Measurements from ENCODE around the gene MAML3.

The MAML3 gene

DNA sequence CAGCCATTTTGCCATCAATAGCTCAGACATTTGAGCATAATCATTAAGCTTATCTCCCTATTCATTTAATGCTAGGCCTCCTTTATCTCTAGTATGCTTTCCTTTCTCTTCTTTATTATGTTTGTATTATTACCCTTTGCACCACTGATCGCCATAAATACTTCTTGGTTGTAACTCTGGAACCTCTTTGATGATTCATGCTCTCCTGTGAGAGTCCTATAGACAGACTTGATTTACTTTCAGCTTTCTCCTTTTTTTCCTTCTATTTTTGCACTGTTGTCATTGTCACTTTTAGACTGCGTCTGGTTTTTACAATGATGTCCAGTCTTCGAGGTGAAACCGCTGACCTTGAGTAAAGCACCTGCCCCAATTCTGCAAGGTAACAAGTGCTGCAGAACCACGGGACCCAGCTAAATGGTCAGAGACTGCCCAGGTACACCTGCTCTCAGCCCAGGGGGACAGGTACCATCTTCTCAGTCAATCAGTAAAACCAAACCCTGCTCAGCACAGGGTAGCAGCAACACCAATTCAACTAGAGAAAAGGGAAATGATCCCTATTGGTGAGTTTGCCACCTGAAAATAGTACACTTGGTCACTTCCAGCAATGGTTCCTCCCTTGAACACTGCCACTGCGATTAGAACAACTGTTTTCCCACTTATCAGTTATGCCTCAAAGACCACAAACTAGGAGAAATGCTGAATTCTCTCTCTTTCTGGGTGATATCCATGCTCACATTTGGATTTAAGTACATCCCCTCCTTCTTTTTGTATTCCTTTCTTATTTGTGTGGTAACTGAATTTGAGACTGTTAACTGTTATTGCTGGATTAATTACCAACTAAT is 125.1 kb downstream of the MAML3 start:
- no peak for TF ChIP-seq CTCF (IDR thresholded peaks at IDR 0.05; ENCODE audit: insufficient read depth, missing control alignments)
- DNase-seq (ENCODE audit: insufficient read length, low spot score) (no peak), FAIRE-seq (no peak)

DNA sequence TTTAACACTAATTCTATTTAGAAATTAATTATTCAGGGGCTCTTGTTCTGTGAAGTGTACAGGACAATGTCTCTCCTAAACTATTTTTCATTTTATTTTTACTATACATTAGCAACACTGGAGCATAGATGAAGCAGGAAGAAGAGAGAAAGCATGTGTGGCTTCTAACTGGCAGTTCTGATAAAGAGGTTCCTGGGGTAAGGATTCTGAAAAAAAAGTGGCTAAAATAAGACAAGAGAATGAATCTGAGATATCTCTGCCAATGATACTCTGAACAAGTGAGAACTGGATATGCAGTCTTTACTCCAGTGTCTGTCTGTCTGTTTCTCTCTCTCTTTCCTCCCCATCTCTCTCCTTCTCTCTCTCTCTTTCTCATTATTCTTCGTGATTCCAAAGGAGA is 125.9 kb downstream of the MAML3 start:
- FAIRE-seq, result no peak

DNA sequence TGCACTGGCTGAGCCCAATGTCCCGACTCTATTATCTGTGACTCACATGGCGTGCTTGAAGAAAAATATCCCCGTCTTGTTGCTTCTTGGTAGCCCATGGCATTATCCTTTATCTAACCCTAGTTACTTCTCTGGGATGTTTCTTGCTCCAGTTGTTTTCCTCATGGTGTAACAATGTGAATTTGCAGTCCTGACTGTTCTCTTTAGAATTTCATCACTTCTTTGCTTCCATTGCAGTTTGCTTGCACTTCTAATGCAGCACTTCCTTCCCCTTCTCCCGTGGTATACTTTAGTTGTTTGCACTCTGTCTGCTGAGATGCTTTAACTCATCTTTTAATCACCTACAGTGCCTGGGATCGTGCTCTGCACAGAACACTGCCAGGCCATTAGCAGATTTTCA is 126.9 kb downstream of the MAML3 start:
- TF ChIP-seq CTCF (IDR thresholded peaks at IDR 0.05; ENCODE audit: insufficient read depth, missing control alignments), result no peak
- no peak for FAIRE-seq
- no peak for DNase-seq (ENCODE audit: insufficient read length, low spot score)

More for the DNA sequence above, 125.9 kb downstream of the MAML3 start:
- TF ChIP-seq CTCF (IDR thresholded peaks at IDR 0.05; ENCODE audit: insufficient read depth, missing control alignments), result no peak
- no peak for DNase-seq (ENCODE audit: insufficient read length, low spot score)

DNA sequence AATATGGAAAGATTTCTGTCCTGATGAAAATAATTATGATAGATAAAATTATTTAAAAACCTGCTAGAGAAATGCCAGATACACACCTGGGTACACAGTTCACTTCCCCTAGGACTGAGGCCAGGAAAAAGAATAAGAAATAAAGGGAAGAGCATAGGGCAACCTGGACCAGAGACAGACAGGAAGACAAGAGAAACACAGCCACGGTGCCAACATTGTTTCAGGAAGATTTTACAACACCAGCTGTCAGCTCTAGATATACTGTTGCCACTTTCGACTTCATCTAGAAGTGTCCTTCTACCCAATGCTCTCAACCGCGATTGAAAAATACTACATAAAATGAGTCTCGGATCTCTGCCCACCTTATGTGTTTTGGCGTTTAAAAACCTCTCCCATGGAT is 128.5 kb downstream of the MAML3 start:
- TF ChIP-seq CTCF (IDR thresholded peaks at IDR 0.05; ENCODE audit: insufficient read depth, missing control alignments), result no peak
- no peak for FAIRE-seq
- no peak for DNase-seq (ENCODE audit: insufficient read length, low spot score)

DNA sequence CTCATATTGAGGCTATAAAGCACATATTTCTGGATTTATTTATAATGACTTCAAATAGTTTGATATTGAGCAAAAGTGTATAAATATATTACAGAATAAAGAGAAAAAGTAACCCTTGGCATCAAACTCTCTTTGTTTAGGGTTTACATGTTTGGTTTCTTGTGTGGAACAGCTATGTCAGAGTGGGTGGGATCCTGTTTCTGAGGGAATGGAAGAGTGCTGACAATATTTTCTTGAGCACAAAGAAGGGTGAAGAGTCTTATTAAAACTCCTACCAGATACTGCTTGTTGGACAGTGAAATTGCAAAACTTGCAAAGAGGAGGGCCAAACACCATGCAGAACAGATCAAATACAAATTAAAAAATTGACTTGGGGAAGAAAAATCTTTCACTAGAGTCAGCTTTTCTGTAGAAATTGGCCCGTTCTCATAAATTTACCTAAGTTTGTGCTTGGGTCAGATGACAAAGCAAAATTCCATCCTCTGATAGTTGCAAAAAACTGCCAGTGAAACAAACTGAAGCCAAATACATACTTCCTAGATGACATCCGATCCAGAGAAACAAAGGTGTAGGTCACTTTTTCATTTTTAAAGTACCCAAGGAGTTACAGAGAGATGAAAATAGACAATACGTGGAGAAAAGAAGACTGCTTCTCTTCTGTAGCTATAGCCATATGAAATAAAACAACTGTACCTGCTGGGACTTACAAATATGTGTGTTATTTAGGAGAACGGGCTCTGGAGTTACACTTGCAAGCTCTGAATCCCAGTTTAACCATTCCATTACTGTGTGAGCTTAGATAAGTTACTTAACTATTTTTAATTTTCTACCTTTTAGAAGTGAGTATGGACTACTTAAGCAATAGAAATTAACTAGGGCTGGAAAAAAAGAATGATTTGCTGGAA is 133.3 kb downstream of the MAML3 start:
- no peak for TF ChIP-seq CTCF (IDR thresholded peaks at IDR 0.05; ENCODE audit: insufficient read depth, missing control alignments)
- no peak for DNase-seq (ENCODE audit: insufficient read length, low spot score)
- no peak for FAIRE-seq

GRCh38 chr4:140019619-140020347 is 134.2 kb downstream of the MAML3 start:
- no peak for TF ChIP-seq CTCF (IDR thresholded peaks at IDR 0.05; ENCODE audit: insufficient read depth, missing control alignments)
- DNase-seq (ENCODE audit: insufficient read length, low spot score) (no peak), FAIRE-seq (no peak)
